AG20443 (cell line): ENCODE measurements around the gene PRKCH.

ENCODE experiments used
- DNase-seq: peaks from one replicate; pipeline ENCODE4 v3.0.0; 2012; ENCODE audit warnings: low spot score, mixed read lengths

Gene PRKCH

GRCh38 chr14:61532763-61533162 is 211.4 kb downstream of the PRKCH start:
- DNase-seq: no peak

- no peak for DNase-seq
These were observed 212.3 kb downstream of the PRKCH start for GRCh38 chr14:61533513-61534255.

- peak; percentile 53 for DNase-seq
These were observed 213.7 kb downstream of the PRKCH start for GRCh38 chr14:61535032-61535431.

GRCh38 chr14:61535458-61535857 is 214.1 kb downstream of the PRKCH start:
- DNase-seq: no peak

GRCh38 chr14:61536661-61537562 is 215.5 kb downstream of the PRKCH start:
- no peak for DNase-seq

- peak; percentile 76 for DNase-seq
These were observed 216.4 kb downstream of the PRKCH start for GRCh38 chr14:61537563-61538463.

GRCh38 chr14:61538464-61539022 is 217.2 kb downstream of the PRKCH start:
- no peak for DNase-seq

GRCh38 chr14:61539631-61540030 is 218.3 kb downstream of the PRKCH start:
- DNase-seq: no peak

GRCh38 chr14:61540931-61541330 is 219.6 kb downstream of the PRKCH start:
- no peak for DNase-seq

GRCh38 chr14:61542848-61543790 is 221.7 kb downstream of the PRKCH start:
- DNase-seq: peak; percentile 33

GRCh38 chr14:61543946-61544345 is 222.6 kb downstream of the PRKCH start:
- no peak for DNase-seq

- DNase-seq: no peak
These were observed 223.3 kb downstream of the PRKCH start for GRCh38 chr14:61544448-61545330.

- no peak for DNase-seq
These were observed 224.5 kb downstream of the PRKCH start for GRCh38 chr14:61545726-61546455.

GRCh38 chr14:61547186-61548069 is 226.0 kb downstream of the PRKCH start:
- peak; percentile 87 for DNase-seq

GRCh38 chr14:61549425-61549824 is 228.0 kb downstream of the PRKCH start:
- no peak for DNase-seq

- DNase-seq: no peak
These were observed 230.0 kb downstream of the PRKCH start for GRCh38 chr14:61551384-61551783.

GRCh38 chr14:61552241-61552640 is 230.9 kb downstream of the PRKCH start:
- DNase-seq: no peak
